Superior temporal gyrus (tissue), 1 donor: ENCODE data around the gene HHLA2.
"Not testable (repeated sequence)": the region's sequence is repeated elsewhere in the genome, so short reads cannot be mapped to it uniquely, and the experiment has no call there.

Experiments
- DNase-seq: peaks from one replicate; pipeline ENCODE4 v3.0.0-alpha.2; 2016; ENCODE audit errors: extremely low spot score

The HHLA2 gene

DNA sequence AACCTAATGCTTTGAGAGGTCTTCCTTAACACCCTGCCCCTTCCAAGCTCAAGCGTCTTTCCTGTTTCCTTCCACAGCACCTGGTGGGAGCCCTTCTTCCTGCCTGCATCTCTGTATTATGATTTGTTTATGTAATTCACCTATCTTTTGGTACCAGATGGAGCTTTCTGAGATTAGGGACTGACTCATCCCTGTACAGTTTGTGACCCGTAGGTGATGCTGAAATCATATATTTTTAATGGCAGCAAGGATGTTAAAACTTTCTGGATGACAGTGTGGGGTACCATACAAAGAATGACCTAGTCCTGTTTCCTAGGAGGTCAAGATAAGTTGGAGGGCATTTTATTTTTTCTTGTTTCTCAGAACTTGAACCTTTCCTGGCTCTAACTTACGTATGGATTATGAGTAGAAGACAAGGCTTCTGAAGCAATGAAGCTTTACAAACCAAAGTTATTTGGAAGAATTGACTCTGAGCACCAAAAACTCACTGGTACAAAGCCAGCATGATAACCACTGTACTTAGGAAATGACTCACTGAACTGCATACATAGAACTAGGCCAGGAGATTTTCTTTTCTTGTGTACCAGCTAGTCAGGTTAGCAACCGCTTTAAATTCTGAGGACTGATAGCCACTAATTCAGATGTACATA is 46.6 kb downstream of the HHLA2 start:
- DNase-seq = peak; percentile 20

GRCh38 chr3:108343491-108343890 is 47.1 kb downstream of the HHLA2 start:
- no peak for DNase-seq

- DNase-seq = no peak
Observed at GRCh38 chr3:108345492-108346205, 49.3 kb downstream of the HHLA2 start.

- peak; percentile 51 for DNase-seq
Observed at GRCh38 chr3:108346301-108347227, 50.2 kb downstream of the HHLA2 start.

DNA sequence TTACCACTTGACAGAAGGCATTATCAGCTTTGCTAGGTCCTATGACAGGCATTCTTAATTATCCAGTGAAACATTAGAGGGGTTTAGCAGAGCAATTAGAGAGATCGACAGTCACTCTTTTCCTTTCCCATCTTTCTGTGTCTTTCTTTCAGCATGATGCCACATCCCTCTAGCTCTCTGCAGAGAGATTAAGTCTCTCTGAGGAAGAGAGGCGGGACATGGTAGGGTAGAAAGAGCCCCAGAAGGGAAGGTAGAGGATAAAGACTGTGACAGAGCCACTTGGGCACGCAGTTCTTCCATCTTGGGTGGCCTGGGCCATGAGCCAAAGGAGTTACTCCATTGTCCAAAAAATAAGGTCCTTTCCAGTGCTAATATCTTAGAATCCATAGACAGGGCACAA is 55.8 kb downstream of the HHLA2 start:
- DNase-seq = no peak

GRCh38 chr3:108354562-108354961 is 58.2 kb downstream of the HHLA2 start:
- no peak for DNase-seq

GRCh38 chr3:108357042-108357441 is 60.7 kb downstream of the HHLA2 start:
- no peak for DNase-seq

- DNase-seq = peak; percentile 54
Observed at GRCh38 chr3:108359011-108359410, 62.7 kb downstream of the HHLA2 start.

DNA sequence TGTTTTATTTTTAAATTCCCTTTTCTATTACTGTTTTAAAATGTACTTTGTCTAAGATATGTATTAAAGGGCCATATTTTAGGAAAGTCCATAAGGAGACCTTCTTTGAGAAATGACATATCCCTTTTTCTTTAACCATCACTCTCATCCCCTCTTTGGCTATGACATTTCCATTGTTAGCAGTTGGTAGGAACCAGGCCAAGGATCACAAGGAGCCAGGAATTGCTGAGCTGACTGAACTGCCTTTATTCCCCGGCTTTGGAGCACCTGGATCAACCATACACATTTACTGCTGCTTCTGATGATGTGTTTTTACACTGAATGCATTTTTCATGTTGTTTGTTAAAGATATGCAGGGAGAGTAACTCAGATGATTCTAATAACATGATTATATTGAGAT is 79.7 kb downstream of the HHLA2 start:
- no peak for DNase-seq

GRCh38 chr3:108377384-108377783 is 81.0 kb downstream of the HHLA2 start:
- no peak for DNase-seq

- DNase-seq = no peak
Observed at GRCh38 chr3:108378153-108378951, 82.0 kb downstream of the HHLA2 start.

DNA sequence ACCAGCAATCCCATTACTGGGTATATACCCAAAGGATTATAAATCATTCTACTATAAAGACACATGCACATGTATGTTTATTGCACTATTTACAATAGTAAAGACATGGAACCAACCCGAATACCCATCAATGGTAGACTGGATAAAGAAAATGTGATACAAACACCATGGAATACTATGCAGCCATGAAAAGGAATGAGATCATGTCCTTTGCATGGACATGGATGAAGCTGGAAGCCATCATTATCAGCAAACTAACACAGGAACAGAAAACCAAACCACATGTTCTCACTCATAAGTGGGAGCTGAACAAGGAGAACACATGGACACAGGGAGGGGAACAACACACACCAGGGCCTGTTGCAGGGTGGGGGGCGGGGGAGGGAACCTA is 82.6 kb downstream of the HHLA2 start:
- DNase-seq = not testable (repeated sequence)

DNA sequence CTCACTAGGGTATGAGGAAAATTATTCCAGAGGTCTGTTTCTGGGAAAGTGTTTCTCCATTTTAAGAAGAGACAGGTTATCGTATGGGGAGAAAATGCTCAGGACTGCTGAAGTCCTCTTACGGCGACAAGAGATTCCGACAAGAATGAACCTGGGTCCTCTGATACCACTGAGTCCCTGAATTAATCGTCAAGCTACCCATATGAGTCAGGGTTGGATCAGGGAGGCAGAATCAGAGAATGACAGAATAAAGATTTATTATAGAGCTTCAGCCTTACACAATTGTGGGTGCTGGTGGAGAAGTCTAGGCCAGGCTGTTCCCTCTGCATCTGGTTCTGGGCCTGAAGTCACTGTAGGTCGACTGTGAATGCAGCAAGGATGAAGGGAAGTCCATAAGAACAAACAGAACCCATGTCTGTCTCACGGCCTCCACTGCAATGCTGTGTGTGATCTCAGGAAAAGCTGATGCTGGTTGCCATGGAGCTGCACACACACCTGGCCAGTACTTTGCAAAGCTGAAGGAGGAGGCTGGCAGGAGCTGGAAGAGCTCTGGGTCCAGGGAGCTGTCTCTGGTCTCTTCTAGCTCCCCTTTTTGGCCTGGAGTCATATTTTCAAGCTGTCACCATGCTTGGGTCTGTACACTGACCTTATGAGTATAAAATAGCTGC is 83.9 kb downstream of the HHLA2 start:
- no peak for DNase-seq

- DNase-seq = no peak
Observed at GRCh38 chr3:108381529-108382140, 85.3 kb downstream of the HHLA2 start.

DNA sequence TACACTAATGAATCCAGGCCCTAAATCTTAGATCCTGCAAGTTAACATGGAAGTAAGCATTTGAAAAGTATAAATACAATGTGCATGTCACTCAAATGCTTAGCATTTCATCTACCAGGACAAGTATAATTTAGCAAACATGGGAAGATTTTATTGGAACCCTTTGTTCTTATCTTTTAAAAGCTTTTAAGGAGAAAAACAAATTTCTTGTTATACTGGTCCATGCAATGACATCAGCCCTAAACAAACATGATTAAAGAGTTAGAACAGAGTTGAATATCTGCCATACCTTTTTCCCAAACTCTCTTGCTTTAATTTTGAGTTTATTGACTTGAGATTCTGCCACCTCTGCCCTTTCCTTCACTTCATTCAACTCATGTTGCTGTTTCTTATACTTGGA is 87.0 kb downstream of the HHLA2 start:
- DNase-seq = no peak

- DNase-seq = no peak
Observed at GRCh38 chr3:108387063-108387462, 90.7 kb downstream of the HHLA2 start.

DNA sequence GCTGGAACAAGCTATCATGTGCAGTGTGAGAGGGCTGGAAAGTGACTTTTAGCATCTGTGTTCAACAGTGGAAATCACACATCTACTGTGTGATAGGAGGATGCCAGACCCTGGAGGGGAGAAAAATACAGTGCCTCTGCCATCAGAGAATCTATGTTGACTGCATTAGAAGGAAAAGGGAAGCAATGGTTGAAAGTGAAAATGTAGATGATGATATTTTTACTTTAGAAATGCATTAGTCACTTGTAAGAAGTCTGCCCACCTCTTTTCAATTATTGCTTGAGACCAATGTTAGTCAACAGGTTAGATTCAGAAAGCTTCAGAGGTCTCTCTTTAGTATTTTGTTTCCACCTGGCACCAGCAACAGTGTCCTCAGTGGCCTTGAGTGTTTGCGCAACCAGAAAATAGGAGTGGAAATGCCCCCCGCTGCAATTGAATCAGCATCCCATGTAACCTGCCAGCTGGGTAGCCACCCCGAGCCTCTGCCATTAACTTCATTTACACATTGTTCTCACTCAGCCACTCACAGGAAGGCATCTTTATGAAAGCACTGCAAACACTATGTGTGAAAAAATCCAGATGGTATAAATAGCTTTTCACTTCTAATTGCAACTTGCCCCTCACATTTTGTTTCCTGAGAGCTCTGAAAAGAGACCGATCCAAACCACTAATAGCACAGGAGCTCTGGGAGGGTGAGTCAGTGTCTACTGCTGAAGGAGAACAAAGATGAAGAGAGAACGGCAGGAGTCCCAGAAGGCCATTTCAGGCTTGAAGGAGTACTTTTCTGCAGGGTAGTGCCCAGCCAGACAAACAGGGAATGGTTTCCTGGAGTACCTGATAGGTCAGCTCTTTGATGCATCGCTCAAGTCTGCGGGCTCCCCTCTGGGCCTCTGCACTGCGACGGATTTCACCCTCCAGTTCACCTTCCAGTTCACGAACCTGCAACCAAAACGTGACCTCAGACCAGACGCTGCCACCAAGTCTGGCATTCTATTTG is 92.1 kb downstream of the HHLA2 start:
- peak; percentile 57 for DNase-seq

DNA sequence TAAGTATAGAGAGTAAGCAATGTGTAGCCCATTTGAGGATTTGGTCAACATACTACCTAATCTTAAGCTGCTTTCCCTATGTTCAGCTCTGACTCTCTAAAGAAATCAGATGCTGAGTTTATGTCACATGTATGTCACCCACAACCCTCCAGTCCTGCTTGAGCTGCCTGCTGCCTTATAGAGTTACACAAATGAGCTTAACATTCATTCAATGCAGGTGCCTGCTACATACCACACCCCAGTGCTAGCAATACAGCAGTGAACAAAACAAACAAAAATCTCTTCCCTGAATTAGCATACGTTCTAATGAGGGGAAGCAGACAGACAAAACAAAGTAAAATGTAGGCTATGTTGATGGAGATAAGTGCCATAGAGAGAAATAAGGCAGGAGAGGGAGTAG is 93.0 kb downstream of the HHLA2 start:
- no peak for DNase-seq

GRCh38 chr3:108391917-108392593 is 95.7 kb downstream of the HHLA2 start:
- DNase-seq = peak; percentile 55
